Osteocyte (in vitro differentiated cells): Measurements from ENCODE around the gene GCLC. TPM values are rescaled to one million over a fixed set of nuclear protein-coding genes. Genes with fewer than 3 reads are reported as not detected.

Experiments used
- DNase-seq: peaks from one replicate; pipeline ENCODE4 v3.0.0; 2021; ENCODE audit warnings: mixed read lengths; ENCODE audit not compliant: unreplicated experiment; ENCODE audit errors: extremely low spot score
- H3K27ac Mint-ChIP-seq: one replicate; pipeline ENCODE4 v1.8.0; 2021; ENCODE audit warnings: mild to moderate bottlenecking, mixed read lengths; ENCODE audit not compliant: unreplicated experiment
- H3K27me3 Mint-ChIP-seq: one replicate; pipeline ENCODE4 v1.8.0; 2021; ENCODE audit warnings: mixed read lengths; ENCODE audit not compliant: unreplicated experiment
- H3K36me3 Mint-ChIP-seq: one replicate; pipeline ENCODE4 v1.8.0; 2021; ENCODE audit warnings: mixed read lengths; ENCODE audit not compliant: unreplicated experiment
- H3K4me1 Mint-ChIP-seq: one replicate; pipeline ENCODE4 v1.8.0; 2021; ENCODE audit warnings: mixed read lengths; ENCODE audit not compliant: unreplicated experiment
- H3K4me3 Mint-ChIP-seq: one replicate; pipeline ENCODE4 v1.8.0; 2021; ENCODE audit warnings: mild to moderate bottlenecking, moderate library complexity, mixed read lengths; ENCODE audit not compliant: unreplicated experiment
- H3K9me3 Mint-ChIP-seq: one replicate; pipeline ENCODE4 v1.8.0; 2021; ENCODE audit warnings: mixed read lengths; ENCODE audit not compliant: unreplicated experiment
- total RNA-seq: library from RNA; stranded (reverse); gene quantifications from 2 replicates; pipeline ENCODE4 v1.2.1, GENCODE V29; 2021
- TF ChIP-seq, protein P1 (sequence below): fragments of 200-600 bp; sonication (generic); IDR thresholded peaks from 2 replicates; pipeline ENCODE4 v1.5.0; 2021; ENCODE audit warnings: antibody characterized with exemption, mild to moderate bottlenecking, moderate library complexity

Gene GCLC
- total RNA-seq, 1 donor from 2014 or later = 43.7 TPM

DNA sequence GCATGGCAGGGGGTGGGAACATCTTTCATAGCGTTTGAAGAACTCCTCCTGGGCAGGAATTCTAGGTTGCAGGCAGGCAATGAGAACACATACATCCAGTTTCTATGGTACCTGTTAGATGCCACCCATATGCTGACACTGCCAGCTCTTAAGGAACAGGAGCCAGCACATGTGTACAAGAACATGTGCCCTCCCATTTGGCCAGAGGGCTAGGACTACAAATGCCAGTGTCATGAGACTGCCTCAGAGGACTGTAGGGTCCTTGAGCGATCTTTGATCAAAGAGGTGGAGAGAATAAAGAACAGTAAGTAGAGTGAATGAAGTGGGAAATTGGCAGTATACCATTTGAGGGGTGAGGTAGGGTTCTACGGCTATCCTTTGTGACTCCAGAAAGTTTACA lies 45.8 kb downstream of the GCLC start:
- H3K4me1 Mint-ChIP-seq = peaks cover 15% of the 10 kb centered on the region
- H3K4me3 Mint-ChIP-seq = no peak overlapping the region
- peaks cover 40% of the 10 kb centered on the region for H3K36me3 Mint-ChIP-seq
- no peaks in the 10 kb centered on the region for H3K9me3 Mint-ChIP-seq
- no peak for DNase-seq
- H3K27ac Mint-ChIP-seq = no peak overlapping the region
- H3K27me3 Mint-ChIP-seq = no peaks in the 10 kb centered on the region
- TF ChIP-seq, protein P1, sequence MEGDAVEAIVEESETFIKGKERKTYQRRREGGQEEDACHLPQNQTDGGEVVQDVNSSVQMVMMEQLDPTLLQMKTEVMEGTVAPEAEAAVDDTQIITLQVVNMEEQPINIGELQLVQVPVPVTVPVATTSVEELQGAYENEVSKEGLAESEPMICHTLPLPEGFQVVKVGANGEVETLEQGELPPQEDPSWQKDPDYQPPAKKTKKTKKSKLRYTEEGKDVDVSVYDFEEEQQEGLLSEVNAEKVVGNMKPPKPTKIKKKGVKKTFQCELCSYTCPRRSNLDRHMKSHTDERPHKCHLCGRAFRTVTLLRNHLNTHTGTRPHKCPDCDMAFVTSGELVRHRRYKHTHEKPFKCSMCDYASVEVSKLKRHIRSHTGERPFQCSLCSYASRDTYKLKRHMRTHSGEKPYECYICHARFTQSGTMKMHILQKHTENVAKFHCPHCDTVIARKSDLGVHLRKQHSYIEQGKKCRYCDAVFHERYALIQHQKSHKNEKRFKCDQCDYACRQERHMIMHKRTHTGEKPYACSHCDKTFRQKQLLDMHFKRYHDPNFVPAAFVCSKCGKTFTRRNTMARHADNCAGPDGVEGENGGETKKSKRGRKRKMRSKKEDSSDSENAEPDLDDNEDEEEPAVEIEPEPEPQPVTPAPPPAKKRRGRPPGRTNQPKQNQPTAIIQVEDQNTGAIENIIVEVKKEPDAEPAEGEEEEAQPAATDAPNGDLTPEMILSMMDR = no peak

DNA sequence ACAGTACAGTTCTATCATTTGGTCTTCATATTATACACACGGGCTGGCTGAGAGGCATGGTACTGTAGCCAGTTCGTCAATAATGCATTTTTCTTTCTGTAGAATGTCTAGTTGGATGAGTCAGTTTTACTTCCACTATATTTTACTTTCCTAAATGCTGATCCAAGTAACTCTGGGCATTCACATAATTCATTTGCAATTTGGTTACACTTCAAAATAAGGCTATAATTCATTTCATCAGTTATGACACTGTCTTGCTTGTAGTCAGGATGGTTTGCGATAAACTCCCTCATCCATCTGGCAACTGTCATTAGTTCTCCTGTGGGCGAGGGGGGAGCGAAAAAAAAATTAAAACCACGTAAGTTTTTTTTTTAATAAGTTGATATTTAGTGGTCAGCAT lies 46.3 kb downstream of the GCLC start:
- no peak overlapping the region for H3K4me3 Mint-ChIP-seq
- TF ChIP-seq, protein P1 = no peak
- no peaks in the 10 kb centered on the region for H3K9me3 Mint-ChIP-seq
- H3K36me3 Mint-ChIP-seq = peaks cover 39% of the 10 kb centered on the region
- H3K27me3 Mint-ChIP-seq = no peaks in the 10 kb centered on the region
- peaks cover 19% of the 10 kb centered on the region for H3K4me1 Mint-ChIP-seq
- no peak for DNase-seq
- no peak overlapping the region for H3K27ac Mint-ChIP-seq

DNA sequence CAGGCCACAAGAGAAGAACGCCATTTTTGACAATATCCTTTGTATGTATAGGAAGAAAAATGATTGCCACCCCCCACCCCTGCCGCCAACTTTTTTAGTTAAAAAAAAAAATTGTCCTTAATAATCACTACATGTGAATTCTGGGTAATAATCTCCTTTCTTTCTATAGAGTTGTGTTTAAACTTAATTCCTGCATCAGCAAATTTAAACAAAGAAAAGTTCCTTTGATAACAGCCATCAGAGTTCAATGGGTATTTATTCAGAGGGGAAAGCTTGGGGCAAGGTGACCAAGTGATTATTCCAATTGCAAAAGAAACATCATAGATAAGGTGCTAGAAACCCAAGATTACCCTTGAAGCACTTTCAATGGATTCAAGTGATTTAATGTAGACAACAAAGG lies 47.0 kb downstream of the GCLC start:
- no peaks in the 10 kb centered on the region for H3K9me3 Mint-ChIP-seq
- H3K27me3 Mint-ChIP-seq = no peaks in the 10 kb centered on the region
- H3K36me3 Mint-ChIP-seq = peaks cover 31% of the 10 kb centered on the region
- peaks cover 26% of the 10 kb centered on the region for H3K4me1 Mint-ChIP-seq
- TF ChIP-seq, protein P1 = no peak
- H3K4me3 Mint-ChIP-seq = no peak overlapping the region
- H3K27ac Mint-ChIP-seq = no peak overlapping the region
- DNase-seq = no peak

DNA sequence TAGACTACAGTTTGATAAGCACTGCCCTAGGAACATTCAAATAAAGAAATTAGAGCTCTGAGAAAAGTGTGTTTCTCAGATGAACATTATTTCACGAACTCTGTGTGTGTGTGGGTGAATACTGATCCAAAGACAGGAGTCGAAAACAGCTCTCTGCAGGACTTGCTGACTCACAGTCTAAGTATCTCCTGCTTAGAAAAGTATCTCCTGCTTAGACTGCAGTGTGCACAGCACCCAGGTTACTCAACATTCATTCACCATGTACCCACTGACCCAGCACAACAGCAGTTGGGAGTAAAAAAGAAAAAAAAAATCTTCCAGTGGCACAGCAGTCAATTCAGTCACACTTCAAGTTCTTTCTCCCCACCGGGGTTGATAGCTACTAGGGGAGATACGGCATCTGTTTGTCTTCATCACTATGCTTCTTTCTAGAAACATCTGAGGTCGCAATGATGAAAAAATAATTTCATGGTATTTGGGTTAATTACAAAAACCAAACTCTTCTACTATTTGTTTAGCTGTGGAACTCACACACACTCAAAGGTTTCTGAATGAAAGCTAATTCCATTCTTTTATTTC lies 48.0 kb downstream of the GCLC start:
- Mint-ChIP-seq H3K9me3 (no peaks in the 10 kb centered on the region), H3K27ac (peak overlapping the region; percentile 57), H3K36me3 (peaks cover 27% of the 10 kb centered on the region), H3K27me3 (peaks cover 7% of the 10 kb centered on the region), H3K4me1 (peaks cover 27% of the 10 kb centered on the region), H3K4me3 (peak overlapping the region; percentile 24)
- DNase-seq = no peak
- TF ChIP-seq, protein P1 = no peak

DNA sequence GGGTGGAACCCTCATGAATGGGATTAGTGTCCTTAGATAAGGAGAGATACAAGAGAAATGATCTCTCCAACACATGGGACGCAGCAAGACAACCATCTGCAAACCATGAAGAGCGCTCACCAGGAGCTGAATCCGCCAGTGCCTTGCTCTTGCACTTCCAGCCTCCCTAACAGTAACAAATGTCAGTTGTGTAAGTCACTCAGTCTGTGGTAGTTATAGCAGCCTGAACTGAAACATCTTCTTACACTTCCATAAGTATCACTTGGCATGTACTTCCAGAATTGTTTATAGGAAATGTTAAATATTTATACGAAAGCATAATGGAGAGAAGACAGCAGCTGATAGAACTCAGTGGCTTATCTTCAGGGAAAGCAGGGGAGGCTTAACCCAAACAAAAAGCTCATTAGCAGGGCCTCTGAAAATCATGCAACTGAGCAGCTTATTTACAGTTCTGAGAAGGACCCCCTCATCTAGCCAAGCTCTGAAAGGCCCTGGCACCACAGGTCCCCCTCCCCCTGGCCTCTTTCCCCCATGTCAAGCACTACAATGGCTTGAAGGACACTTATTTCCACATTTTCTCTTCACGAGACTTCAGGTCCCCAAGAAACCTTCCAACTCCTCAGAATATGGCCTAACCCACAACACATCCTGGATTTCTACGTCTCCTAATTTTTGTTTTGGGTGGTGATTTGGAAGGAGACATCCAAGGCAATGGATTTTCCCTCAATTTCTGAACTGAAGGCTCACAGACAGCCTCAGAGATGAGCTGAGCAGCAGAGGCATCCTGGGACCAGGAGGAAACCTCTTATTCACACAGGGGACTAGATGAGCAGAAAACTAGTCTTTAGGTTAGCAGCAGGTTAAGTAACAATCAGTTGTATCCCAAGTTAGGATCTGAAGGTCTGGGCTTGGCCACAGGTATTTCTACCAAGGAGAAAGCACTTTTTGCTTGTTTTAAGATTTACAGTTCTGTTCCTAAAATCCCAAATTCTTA lies 49.1 kb downstream of the GCLC start:
- TF ChIP-seq, protein P1 = no peak
- DNase-seq = no peak
- H3K27ac Mint-ChIP-seq = no peak overlapping the region
- no peak overlapping the region for H3K4me3 Mint-ChIP-seq
- H3K9me3 Mint-ChIP-seq = no peaks in the 10 kb centered on the region
- H3K4me1 Mint-ChIP-seq = peaks cover 27% of the 10 kb centered on the region
- H3K27me3 Mint-ChIP-seq = peaks cover 15% of the 10 kb centered on the region
- H3K36me3 Mint-ChIP-seq = peaks cover 22% of the 10 kb centered on the region
